ENCODE results near the gene CNOT11.
"Not testable (repeated sequence)": the region's sequence is repeated elsewhere in the genome, so short reads cannot be mapped to it uniquely, and the experiment has no call there.

The CNOT11 gene

GRCh38 chr2:101248756-101249155 is 3.9 kb upstream of the CNOT11 start:
- DNase-seq = not testable (repeated sequence)

GRCh38 chr2:101249826-101250225 is 2.9 kb upstream of the CNOT11 start:
- no peak for DNase-seq

- DNase-seq = not testable (repeated sequence)
Measured at GRCh38 chr2:101251246-101251781, 1.4 kb upstream of the CNOT11 start.

GRCh38 chr2:101251844-101252407 is 760 bp upstream of the CNOT11 start:
- DNase-seq = no peak

- peak; percentile 28 to 42 for DNase-seq
Measured at GRCh38 chr2:101253013-101253702, 472 bp downstream of the CNOT11 start.

- DNase-seq = no peak
Measured at GRCh38 chr2:101253703-101254450, 1.2 kb downstream of the CNOT11 start.

GRCh38 chr2:101255501-101255900 is 2.8 kb downstream of the CNOT11 start:
- DNase-seq = no peak

GRCh38 chr2:101256316-101256715 is 3.6 kb downstream of the CNOT11 start:
- DNase-seq = peak in 1 of 2 donors; percentile 19

- DNase-seq = no peak
Measured at GRCh38 chr2:101258804-101259203, 6.1 kb downstream of the CNOT11 start.

- no peak for DNase-seq
Measured at GRCh38 chr2:101262142-101262541, 9.5 kb downstream of the CNOT11 start.

- no peak for DNase-seq
Measured at GRCh38 chr2:101263377-101263800, 10.7 kb downstream of the CNOT11 start.

GRCh38 chr2:101264360-101264939 is 11.8 kb downstream of the CNOT11 start:
- no peak for DNase-seq

GRCh38 chr2:101265893-101266499 is 13.3 kb downstream of the CNOT11 start:
- DNase-seq = no peak

GRCh38 chr2:101267671-101268656 is 15.3 kb downstream of the CNOT11 start:
- no peak for DNase-seq

GRCh38 chr2:101270700-101271259 is 18.1 kb downstream of the CNOT11 start:
- DNase-seq = no peak

- DNase-seq = no peak
Measured at GRCh38 chr2:101272045-101272784, 19.5 kb downstream of the CNOT11 start.

GRCh38 chr2:101273056-101273455 is 20.4 kb downstream of the CNOT11 start:
- DNase-seq = no peak

GRCh38 chr2:101274142-101274541 is 21.5 kb downstream of the CNOT11 start:
- no peak for DNase-seq

- DNase-seq = no peak
Measured at GRCh38 chr2:101277111-101277510, 24.4 kb downstream of the CNOT11 start.

- no peak for DNase-seq
Measured at GRCh38 chr2:101278925-101279324, 26.2 kb downstream of the CNOT11 start.

- DNase-seq = no peak
Measured at GRCh38 chr2:101281482-101281881, 28.8 kb downstream of the CNOT11 start.
